K562 (cell line): ENCODE measurements around the gene SLC12A3. TPM values are rescaled to one million over a fixed set of nuclear protein-coding genes. Genes with fewer than 3 reads are reported as not detected.

Source experiments
- ATF1 ChIP-seq, 2 experiments: fragments of 450-650 bp in 1 of 2; IDR thresholded peaks; 2 replicates each; pipeline ENCODE4 v1.6.1; 2016; ENCODE audit warnings: missing compliant biosample characterization in 1 of 2, missing genetic modification characterization in 1 of 2
- FOXA1 ChIP-seq: fragments of 450-650 bp; IDR thresholded peaks from 2 replicates; pipeline ENCODE4 v1.6.1; 2016; ENCODE audit warnings: mild to moderate bottlenecking, borderline replicate concordance
- HNRNPK ChIP-seq: fragments of 200-400 bp; formaldehyde crosslinking; IDR thresholded peaks from one replicate; pipeline ENCODE4 v1.6.1; 2018; ENCODE audit warnings: mild to moderate bottlenecking, low read depth, low read length; ENCODE audit not compliant: poor library complexity, severe bottlenecking
- HNRNPL ChIP-seq: fragments of 200-400 bp; formaldehyde crosslinking; IDR thresholded peaks from 2 replicates; pipeline ENCODE4 v1.6.1; 2017; ENCODE audit warnings: low read depth, mild to moderate bottlenecking, low read length
- MXI1 ChIP-seq: IDR thresholded peaks from 2 replicates; pipeline ENCODE4 v1.6.1; 2011; ENCODE audit warnings: low read depth, mild to moderate bottlenecking, improper control_type of control experiment, low read length
- MYNN ChIP-seq, 2 experiments: sonication (generic); formaldehyde crosslinking in 1 of 2; IDR thresholded peaks; 2 replicates each; pipeline versions ENCODE4 v1.5.0 to v1.6.1; 2016 to 2020; ENCODE audit warnings: antibody characterized with exemption in 1 of 2, missing genetic modification reagents in 1 of 2
- RBBP5 ChIP-seq: fragments of 200-600 bp; sonication (generic); IDR thresholded peaks from 2 replicates; pipeline ENCODE4 v1.6.1; 2012; ENCODE audit warnings: borderline replicate concordance, mild to moderate bottlenecking, low read length, control low read depth, inconsistent platforms; ENCODE audit not compliant: insufficient read depth, poor library complexity, severe bottlenecking
- TOE1 ChIP-seq, 2 experiments: fragments of 450-650 bp in 1 of 2; sonication (generic) in 1 of 2; formaldehyde crosslinking in 1 of 2; IDR thresholded peaks; 2 replicates each; pipeline versions ENCODE4 v1.7.1 to v1.8.0; 2016 to 2022; ENCODE audit warnings: borderline replicate concordance in 2 of 2, mild to moderate bottlenecking in 2 of 2, antibody characterized with exemption in 1 of 2, inconsistent platforms in 1 of 2, low read depth in 1 of 2, missing genetic modification reagents in 1 of 2, moderate library complexity in 1 of 2
- ZFP1 ChIP-seq: fragments of 450-650 bp; formaldehyde crosslinking; IDR thresholded peaks from 2 replicates; pipeline ENCODE4 v1.4.0; 2020; ENCODE audit warnings: mild to moderate bottlenecking, mixed read lengths
- polyA plus RNA-seq, 8 experiments: library from polyadenylated mRNA; depleted of rRNA in 4 of 8; stranded (reverse) in 5 of 8; unstranded in 3 of 8; fragments of >200 nt; fragmentation: Nextera tagmentation in 2 of 8; fragmentation: Illumina TruSeq in 1 of 8; extraction: Ambion mirVana in 2 of 8; extraction: Trizol in 1 of 8; gene quantifications; 2 replicates each; pipeline versions ENCODE4 v1.2.1 to v1.2.3, GENCODE V29; 2011 to 2014; ENCODE audit warnings: inconsistent platforms in 1 of 8, missing spikeins in 1 of 8
- total RNA-seq, 7 experiments: library from RNA; depleted of rRNA in 6 of 7; stranded (reverse); fragments of >200 nt in 6 of 7; fragmentation: Illumina TruSeq in 2 of 7; extraction: Trizol in 2 of 7; gene quantifications; 2 replicates each; pipeline versions ENCODE4 v1.2.1 to v1.2.3, GENCODE V29; 2011 to 2021; ENCODE audit warnings: low replicate concordance in 1 of 7
- TF ChIP-seq, protein P1 (sequence below): fragments of 450-650 bp; IDR thresholded peaks from 2 replicates; pipeline ENCODE4 v1.6.1; 2016; ENCODE audit warnings: antibody characterized with exemption
- TF ChIP-seq, protein P2 (sequence below): fragments of 250-450 bp; sonication (Bioruptor Pico); IDR thresholded peaks from 2 replicates; pipeline ENCODE4 v1.4.0; 2020; ENCODE audit warnings: mild to moderate bottlenecking, moderate library complexity, borderline replicate concordance
- TF ChIP-seq, protein P3 (sequence below): sonication (generic); formaldehyde crosslinking; IDR thresholded peaks from 2 replicates; pipeline ENCODE4 v1.8.0; 2023; ENCODE audit warnings: missing genetic modification reagents, mild to moderate bottlenecking, borderline replicate concordance
- TF ChIP-seq, protein P4 (sequence below): sonication (generic); formaldehyde crosslinking; IDR thresholded peaks from 2 replicates; pipeline ENCODE4 v1.8.0; 2022; ENCODE audit warnings: mild to moderate bottlenecking, missing genetic modification reagents

SLC12A3 gene
- total and polyA plus RNA-seq, 9 of the 15 experiments (the other 6 are each of a cell fraction or from before 2014, with no cell fraction given) = not detected

DNA sequence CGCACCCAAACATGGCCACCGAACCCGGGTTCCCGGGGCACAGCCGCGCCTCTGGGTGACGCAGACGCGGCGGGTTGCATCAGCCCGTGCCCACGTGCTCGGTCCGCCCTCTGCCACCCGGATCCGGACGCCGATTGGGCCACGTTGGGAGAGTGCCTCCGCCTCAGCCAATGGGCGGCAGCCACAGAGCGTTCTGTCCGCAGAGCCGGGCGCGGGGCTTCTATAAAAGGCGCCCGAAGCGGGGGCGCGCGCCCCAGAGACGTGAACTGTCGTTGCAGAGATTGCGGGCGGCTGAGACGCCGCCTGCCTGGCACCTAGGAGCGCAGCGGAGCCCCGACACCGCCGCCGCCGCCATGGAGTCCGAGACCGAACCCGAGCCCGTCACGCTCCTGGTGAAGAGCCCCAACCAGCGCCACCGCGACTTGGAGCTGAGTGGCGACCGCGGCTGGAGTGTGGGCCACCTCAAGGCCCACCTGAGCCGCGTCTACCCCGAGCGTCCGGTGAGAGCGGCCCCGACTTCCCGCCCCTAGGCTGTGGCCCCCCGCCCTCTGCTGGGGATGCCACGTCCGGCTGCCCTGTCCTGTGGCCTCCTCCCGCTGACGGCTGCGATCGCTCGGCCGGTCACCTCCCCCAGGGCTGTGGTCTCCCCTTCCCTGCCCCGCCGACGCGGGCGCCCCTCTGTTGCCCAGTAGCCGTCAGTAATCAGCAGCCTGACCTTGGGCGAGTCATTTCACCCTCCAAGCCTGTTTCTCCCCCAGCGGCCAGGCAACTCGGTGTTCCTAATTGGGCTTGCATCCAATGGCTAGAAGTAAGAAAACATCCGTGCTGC is 67.1 kb downstream of the SLC12A3 start, which contains the start of gene HERPUD1 (continued):
- TF ChIP-seq TOE1 (IDR thresholded peaks at IDR 0.05; ENCODE audit: borderline replicate concordance) (peak; percentile 14; the same call in 1 of the 2 replicates), TOE1 (CRISPR knock-in tag; IDR thresholded peaks at IDR 0.05; ENCODE audit: borderline replicate concordance, low read depth) (no peak), HNRNPK (peak; percentile 23), ZFP1 (CRISPR knock-in tag) (no peak), ATF1 (CRISPR knock-in tag; IDR thresholded peaks at IDR 0.05) (peak; percentile 38), ATF1 (tag; IDR thresholded peaks at IDR 0.05) (peak; percentile 97), MXI1 (no peak), FOXA1 (no peak), HNRNPL (peak; percentile 100), RBBP5 (peak; percentile 78), MYNN (IDR thresholded peaks at IDR 0.05) (peak; percentile 88), MYNN (CRISPR knock-in tag; IDR thresholded peaks at IDR 0.05) (no peak; the same call in 1 of the 2 replicates)
- TF ChIP-seq, protein P1, sequence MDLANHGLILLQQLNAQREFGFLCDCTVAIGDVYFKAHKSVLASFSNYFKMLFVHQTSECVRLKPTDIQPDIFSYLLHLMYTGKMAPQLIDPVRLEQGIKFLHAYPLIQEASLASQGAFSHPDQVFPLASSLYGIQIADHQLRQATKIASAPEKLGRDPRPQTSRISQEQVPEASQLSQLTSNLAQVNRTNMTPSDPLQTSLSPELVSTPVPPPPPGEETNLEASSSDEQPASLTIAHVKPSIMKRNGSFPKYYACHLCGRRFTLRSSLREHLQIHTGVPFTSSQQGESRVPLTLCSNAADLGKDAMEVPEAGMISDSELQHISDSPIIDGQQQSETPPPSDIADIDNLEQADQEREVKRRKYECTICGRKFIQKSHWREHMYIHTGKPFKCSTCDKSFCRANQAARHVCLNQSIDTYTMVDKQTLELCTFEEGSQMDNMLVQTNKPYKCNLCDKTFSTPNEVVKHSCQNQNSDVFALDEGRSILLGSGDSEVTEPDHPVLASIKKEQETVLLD = 0 out of 2 replicates have a peak, but pooled peaks have one; percentile 1
- TF ChIP-seq, protein P2, sequence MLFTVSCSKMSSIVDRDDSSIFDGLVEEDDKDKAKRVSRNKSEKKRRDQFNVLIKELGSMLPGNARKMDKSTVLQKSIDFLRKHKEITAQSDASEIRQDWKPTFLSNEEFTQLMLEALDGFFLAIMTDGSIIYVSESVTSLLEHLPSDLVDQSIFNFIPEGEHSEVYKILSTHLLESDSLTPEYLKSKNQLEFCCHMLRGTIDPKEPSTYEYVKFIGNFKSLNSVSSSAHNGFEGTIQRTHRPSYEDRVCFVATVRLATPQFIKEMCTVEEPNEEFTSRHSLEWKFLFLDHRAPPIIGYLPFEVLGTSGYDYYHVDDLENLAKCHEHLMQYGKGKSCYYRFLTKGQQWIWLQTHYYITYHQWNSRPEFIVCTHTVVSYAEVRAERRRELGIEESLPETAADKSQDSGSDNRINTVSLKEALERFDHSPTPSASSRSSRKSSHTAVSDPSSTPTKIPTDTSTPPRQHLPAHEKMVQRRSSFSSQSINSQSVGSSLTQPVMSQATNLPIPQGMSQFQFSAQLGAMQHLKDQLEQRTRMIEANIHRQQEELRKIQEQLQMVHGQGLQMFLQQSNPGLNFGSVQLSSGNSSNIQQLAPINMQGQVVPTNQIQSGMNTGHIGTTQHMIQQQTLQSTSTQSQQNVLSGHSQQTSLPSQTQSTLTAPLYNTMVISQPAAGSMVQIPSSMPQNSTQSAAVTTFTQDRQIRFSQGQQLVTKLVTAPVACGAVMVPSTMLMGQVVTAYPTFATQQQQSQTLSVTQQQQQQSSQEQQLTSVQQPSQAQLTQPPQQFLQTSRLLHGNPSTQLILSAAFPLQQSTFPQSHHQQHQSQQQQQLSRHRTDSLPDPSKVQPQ (CRISPR knock-in tag) = no peak
- TF ChIP-seq, protein P3, sequence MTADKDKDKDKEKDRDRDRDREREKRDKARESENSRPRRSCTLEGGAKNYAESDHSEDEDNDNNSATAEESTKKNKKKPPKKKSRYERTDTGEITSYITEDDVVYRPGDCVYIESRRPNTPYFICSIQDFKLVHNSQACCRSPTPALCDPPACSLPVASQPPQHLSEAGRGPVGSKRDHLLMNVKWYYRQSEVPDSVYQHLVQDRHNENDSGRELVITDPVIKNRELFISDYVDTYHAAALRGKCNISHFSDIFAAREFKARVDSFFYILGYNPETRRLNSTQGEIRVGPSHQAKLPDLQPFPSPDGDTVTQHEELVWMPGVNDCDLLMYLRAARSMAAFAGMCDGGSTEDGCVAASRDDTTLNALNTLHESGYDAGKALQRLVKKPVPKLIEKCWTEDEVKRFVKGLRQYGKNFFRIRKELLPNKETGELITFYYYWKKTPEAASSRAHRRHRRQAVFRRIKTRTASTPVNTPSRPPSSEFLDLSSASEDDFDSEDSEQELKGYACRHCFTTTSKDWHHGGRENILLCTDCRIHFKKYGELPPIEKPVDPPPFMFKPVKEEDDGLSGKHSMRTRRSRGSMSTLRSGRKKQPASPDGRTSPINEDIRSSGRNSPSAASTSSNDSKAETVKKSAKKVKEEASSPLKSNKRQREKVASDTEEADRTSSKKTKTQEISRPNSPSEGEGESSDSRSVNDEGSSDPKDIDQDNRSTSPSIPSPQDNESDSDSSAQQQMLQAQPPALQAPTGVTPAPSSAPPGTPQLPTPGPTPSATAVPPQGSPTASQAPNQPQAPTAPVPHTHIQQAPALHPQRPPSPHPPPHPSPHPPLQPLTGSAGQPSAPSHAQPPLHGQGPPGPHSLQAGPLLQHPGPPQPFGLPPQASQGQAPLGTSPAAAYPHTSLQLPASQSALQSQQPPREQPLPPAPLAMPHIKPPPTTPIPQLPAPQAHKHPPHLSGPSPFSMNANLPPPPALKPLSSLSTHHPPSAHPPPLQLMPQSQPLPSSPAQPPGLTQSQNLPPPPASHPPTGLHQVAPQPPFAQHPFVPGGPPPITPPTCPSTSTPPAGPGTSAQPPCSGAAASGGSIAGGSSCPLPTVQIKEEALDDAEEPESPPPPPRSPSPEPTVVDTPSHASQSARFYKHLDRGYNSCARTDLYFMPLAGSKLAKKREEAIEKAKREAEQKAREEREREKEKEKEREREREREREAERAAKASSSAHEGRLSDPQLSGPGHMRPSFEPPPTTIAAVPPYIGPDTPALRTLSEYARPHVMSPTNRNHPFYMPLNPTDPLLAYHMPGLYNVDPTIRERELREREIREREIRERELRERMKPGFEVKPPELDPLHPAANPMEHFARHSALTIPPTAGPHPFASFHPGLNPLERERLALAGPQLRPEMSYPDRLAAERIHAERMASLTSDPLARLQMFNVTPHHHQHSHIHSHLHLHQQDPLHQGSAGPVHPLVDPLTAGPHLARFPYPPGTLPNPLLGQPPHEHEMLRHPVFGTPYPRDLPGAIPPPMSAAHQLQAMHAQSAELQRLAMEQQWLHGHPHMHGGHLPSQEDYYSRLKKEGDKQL (CRISPR knock-in tag) = 0 out of 2 replicates have a peak, but pooled peaks have one; percentile 46
- TF ChIP-seq, protein P4, sequence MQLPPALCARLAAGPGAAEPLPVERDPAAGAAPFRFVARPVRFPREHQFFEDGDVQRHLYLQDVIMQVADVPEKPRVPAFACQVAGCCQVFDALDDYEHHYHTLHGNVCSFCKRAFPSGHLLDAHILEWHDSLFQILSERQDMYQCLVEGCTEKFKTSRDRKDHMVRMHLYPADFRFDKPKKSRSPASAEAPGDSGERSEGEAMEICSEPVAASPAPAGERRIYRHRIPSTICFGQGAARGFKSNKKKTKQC (CRISPR knock-in tag) = peak; percentile 88
